Measurements from ENCODE around the gene RPS15. TPM values are rescaled to one million over a fixed set of nuclear protein-coding genes. Genes with fewer than 3 reads are reported as not detected.

RPS15 gene
- total RNA-seq, 2 experiments from 2014 or later, result 1,854 to 1,879 TPM

GRCh38 chr19:1395194-1396018 lies 42.8 kb upstream of the RPS15 start:
- no peaks in the 10 kb centered on the region for H3K27me3 Mint-ChIP-seq
- ChIA-PET CTCF (no interaction called here), POLR2A (interaction anchor here (1.3 kb wide), 1 partner anchor 10 kb away, joined by 6 read pairs; no protein-coding TSS in a partner anchor)
- H3K9me3 Mint-ChIP-seq, result no peaks in the 10 kb centered on the region
- TF ChIP-seq CTCF (IDR thresholded peaks at IDR 0.05), result no peak
- H3K36me3 Mint-ChIP-seq (ENCODE audit: low read depth), result peaks cover 7% of the 10 kb centered on the region
- intact Hi-C loops (cut with micrococcal nuclease), result no loop called here
- no peak overlapping the region for H3K27ac Mint-ChIP-seq
- DNase-seq, result no peak
- H3K4me3 Mint-ChIP-seq, result no peak overlapping the region
- no peak for ATAC-seq
- peaks cover 13% of the 10 kb centered on the region for H3K4me1 Mint-ChIP-seq (ENCODE audit: low read depth)

- DNase-seq (no peak), ATAC-seq (no peak)
- ChIA-PET POLR2A (interaction anchor here (1.3 kb wide), 1 partner anchor 9 kb away, joined by 6 read pairs; no protein-coding TSS in a partner anchor), CTCF (no interaction called here)
- no peak for TF ChIP-seq CTCF (IDR thresholded peaks at IDR 0.05)
- H3K36me3 Mint-ChIP-seq (ENCODE audit: low read depth), result peaks cover 5% of the 10 kb centered on the region
- intact Hi-C loops (cut with micrococcal nuclease), result no loop called here
- peaks cover 15% of the 10 kb centered on the region for H3K4me1 Mint-ChIP-seq (ENCODE audit: low read depth)
- H3K27ac Mint-ChIP-seq, result no peak overlapping the region
- H3K27me3 Mint-ChIP-seq, result no peaks in the 10 kb centered on the region
- no peaks in the 10 kb centered on the region for H3K9me3 Mint-ChIP-seq
- H3K4me3 Mint-ChIP-seq, result no peak overlapping the region
Measured at GRCh38 chr19:1396019-1396767, 42.0 kb upstream of the RPS15 start.

DNA sequence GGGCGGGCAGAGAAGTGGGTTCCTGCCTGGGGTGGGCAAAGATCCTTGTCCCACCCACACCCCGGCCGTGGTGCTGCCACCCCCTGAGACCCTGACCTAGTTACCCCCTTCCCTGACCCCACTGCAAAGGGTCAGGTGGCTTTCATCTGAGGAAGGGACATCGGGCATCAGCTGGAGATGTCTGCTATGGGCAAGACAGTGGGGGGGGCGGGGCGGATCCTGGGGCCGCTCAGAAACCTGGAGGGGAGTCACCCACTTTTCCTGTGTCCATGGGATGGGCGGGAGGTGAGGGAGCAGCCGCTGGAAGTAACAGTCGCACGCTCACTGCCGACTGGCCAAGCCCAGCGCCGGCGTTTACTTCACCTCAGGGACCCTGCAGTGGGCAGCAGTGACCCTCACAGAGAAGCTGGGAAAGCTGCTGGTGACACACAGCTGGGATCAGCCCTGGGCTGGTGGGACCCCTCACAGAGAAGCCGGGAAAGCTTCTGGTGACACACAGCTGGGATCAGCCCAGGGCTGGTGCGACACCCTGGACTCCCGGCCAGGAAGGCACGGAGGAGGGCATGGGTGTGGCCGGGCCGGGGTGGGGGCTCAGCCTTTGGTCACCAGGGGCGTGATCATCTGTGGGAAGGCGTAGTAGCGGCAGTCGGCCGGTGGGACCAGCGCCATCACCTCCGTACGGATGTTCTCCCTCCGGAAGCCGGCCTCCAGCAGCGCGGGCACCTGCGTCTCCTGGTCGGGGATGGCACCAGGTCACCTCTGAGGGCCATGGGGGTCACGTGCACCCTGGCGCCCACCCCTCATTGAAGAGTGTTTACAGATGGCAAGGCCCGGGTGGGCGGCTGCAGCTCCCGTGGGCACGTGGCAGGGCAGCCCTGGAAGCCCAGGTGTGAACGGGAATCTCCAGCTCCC lies 41.2 kb upstream of the RPS15 start:
- ChIA-PET POLR2A (interaction anchor here (1.3 kb wide), 1 partner anchor 8 kb away, joined by 6 read pairs; no protein-coding TSS in a partner anchor), CTCF (no interaction called here)
- intact Hi-C loops (cut with micrococcal nuclease), result no loop called here
- no peak overlapping the region for H3K27ac Mint-ChIP-seq
- no peak for ATAC-seq
- TF ChIP-seq CTCF (IDR thresholded peaks at IDR 0.05), result no peak
- no peak for DNase-seq
- H3K4me3 Mint-ChIP-seq, result no peak overlapping the region
- H3K27me3 Mint-ChIP-seq, result no peaks in the 10 kb centered on the region
- H3K9me3 Mint-ChIP-seq, result no peaks in the 10 kb centered on the region
- H3K4me1 Mint-ChIP-seq (ENCODE audit: low read depth), result peaks cover 15% of the 10 kb centered on the region
- peaks cover 4% of the 10 kb centered on the region for H3K36me3 Mint-ChIP-seq (ENCODE audit: low read depth)

GRCh38 chr19:1397838-1398237 lies 40.4 kb upstream of the RPS15 start:
- POLR2A ChIA-PET, result no interaction called here

More at GRCh38 chr19:1397838-1398237, 40.4 kb upstream of the RPS15 start:
- CTCF ChIA-PET, result no interaction called here
- ATAC-seq (no peak), DNase-seq (no peak)
- Mint-ChIP-seq H3K27ac (no peak overlapping the region), H3K36me3 (ENCODE audit: low read depth) (no peaks in the 10 kb centered on the region), H3K4me3 (no peak overlapping the region), H3K9me3 (no peaks in the 10 kb centered on the region), H3K4me1 (ENCODE audit: low read depth) (peaks cover 20% of the 10 kb centered on the region), H3K27me3 (peaks cover 4% of the 10 kb centered on the region)
- TF ChIP-seq CTCF (IDR thresholded peaks at IDR 0.05), result no peak
- intact Hi-C loops (cut with micrococcal nuclease), result no loop called here
